GM19397 (cell line): ENCODE results near the gene CTBP2.

Experiments used
- ATAC-seq: cut with Tn5 transposase; IDR thresholded peaks from one replicate; pipeline ENCODE4 v1.9.1; 2021; ENCODE audit warnings: mild to moderate bottlenecking, moderate library complexity; ENCODE audit not compliant: unreplicated experiment

Gene CTBP2

GRCh38 chr10:125014086-125014830 lies 146.1 kb downstream of the CTBP2 start:
- no peak for ATAC-seq

GRCh38 chr10:125013529-125013872 lies 146.9 kb downstream of the CTBP2 start:
- ATAC-seq = no peak

GRCh38 chr10:125012851-125013528 lies 147.4 kb downstream of the CTBP2 start:
- ATAC-seq = no peak

- ATAC-seq = no peak
These were observed 148.2 kb downstream of the CTBP2 start for GRCh38 chr10:125011926-125012705.

- no peak for ATAC-seq
These were observed 149.0 kb downstream of the CTBP2 start for GRCh38 chr10:125011171-125011925.

- ATAC-seq = no peak
These were observed 150.0 kb downstream of the CTBP2 start for GRCh38 chr10:125010362-125010761.

- no peak for ATAC-seq
These were observed 150.7 kb downstream of the CTBP2 start for GRCh38 chr10:125009661-125010161.

- ATAC-seq = no peak
These were observed 151.4 kb downstream of the CTBP2 start for GRCh38 chr10:125008689-125009638.

GRCh38 chr10:125007436-125007835 lies 152.9 kb downstream of the CTBP2 start:
- ATAC-seq = no peak

GRCh38 chr10:125006921-125007426 lies 153.4 kb downstream of the CTBP2 start:
- no peak for ATAC-seq

GRCh38 chr10:125006188-125006680 lies 154.1 kb downstream of the CTBP2 start:
- ATAC-seq = no peak

GRCh38 chr10:125005312-125006187 lies 154.8 kb downstream of the CTBP2 start:
- ATAC-seq = no peak

- no peak for ATAC-seq
These were observed 155.6 kb downstream of the CTBP2 start for GRCh38 chr10:125004571-125005311.

GRCh38 chr10:125003901-125004467 lies 156.4 kb downstream of the CTBP2 start:
- ATAC-seq = no peak

- no peak for ATAC-seq
These were observed 157.0 kb downstream of the CTBP2 start for GRCh38 chr10:125003146-125003900.

GRCh38 chr10:125002423-125003145 lies 157.8 kb downstream of the CTBP2 start:
- ATAC-seq = no peak
